Endodermal cell (in vitro differentiated cells): Measurements from ENCODE around the gene ZNF710. TPM values are rescaled to one million over a fixed set of nuclear protein-coding genes. Genes with fewer than 3 reads are reported as not detected.

ENCODE experiments used
- DNase-seq: peaks from one replicate; pipeline ENCODE4 v3.0.0-alpha.2; 2017
- H3K27ac ChIP-seq: 2 replicates; pipeline ENCODE4 v1.5.1; 2013; ENCODE audit warnings: mild to moderate bottlenecking, low read depth, low read length, moderate library complexity
- H3K27me3 ChIP-seq: 2 replicates; pipeline ENCODE4 v1.6.1; 2013; ENCODE audit warnings: mild to moderate bottlenecking, low read length, moderate library complexity; ENCODE audit not compliant: insufficient read depth, control insufficient read depth, poor library complexity, severe bottlenecking
- H3K36me3 ChIP-seq: 2 replicates; pipeline ENCODE4 v1.7.0; 2013; ENCODE audit warnings: mild to moderate bottlenecking, low read length, moderate library complexity; ENCODE audit not compliant: control insufficient read depth, insufficient read depth
- H3K4me1 ChIP-seq: one replicate; pipeline ENCODE4 v1.7.0; 2013; ENCODE audit warnings: low read length; ENCODE audit not compliant: control insufficient read depth, insufficient read depth
- H3K4me3 ChIP-seq: 2 replicates; pipeline ENCODE4 v1.5.1; 2013; ENCODE audit warnings: mild to moderate bottlenecking, low read length, moderate library complexity
- H3K9ac ChIP-seq: 2 replicates; pipeline ENCODE4 v1.6.1; 2013; ENCODE audit warnings: mild to moderate bottlenecking, low read length, moderate library complexity; ENCODE audit not compliant: poor library complexity, severe bottlenecking; ENCODE audit errors: extremely low read depth
- H3K9me3 ChIP-seq: 2 replicates; pipeline ENCODE4 v1.6.1; 2013; ENCODE audit warnings: mild to moderate bottlenecking, low read length, moderate library complexity; ENCODE audit not compliant: control insufficient read depth
- H3K27ac Mint-ChIP-seq: 2 replicates; pipeline ENCODE4 v1.8.0; 2020; ENCODE audit warnings: mixed read lengths
- H3K27me3 Mint-ChIP-seq: 2 replicates; pipeline ENCODE4 v1.8.0; 2021; ENCODE audit warnings: mild to moderate bottlenecking, mixed read lengths; ENCODE audit not compliant: insufficient read depth
- H3K36me3 Mint-ChIP-seq: 2 replicates; pipeline ENCODE4 v1.8.0; 2020; ENCODE audit warnings: low read depth, mixed read lengths
- H3K4me1 Mint-ChIP-seq: 2 replicates; pipeline ENCODE4 v1.8.0; 2020; ENCODE audit warnings: mixed read lengths
- H3K4me3 Mint-ChIP-seq: 2 replicates; pipeline ENCODE4 v1.8.0; 2020; ENCODE audit warnings: mild to moderate bottlenecking, moderate library complexity, mixed read lengths
- H3K9me3 Mint-ChIP-seq: 2 replicates; pipeline ENCODE4 v1.8.0; 2020; ENCODE audit warnings: mild to moderate bottlenecking, mixed read lengths
- CTCF ChIP-seq: fragments of 200-600 bp; sonication (generic); conservative IDR thresholded peaks from 2 replicates; pipeline ENCODE4 v1.5.0; 2021; ENCODE audit warnings: antibody characterized with exemption, mild to moderate bottlenecking
- WGBS, 2 experiments: methylation state at CpG; one replicate each; pipeline versions ENCODE4 v1.1.5 to v1.1.7; 2013; ENCODE audit warnings: missing lambda C conversion rate in 2 of 2, mixed read lengths in 1 of 2; ENCODE audit not compliant: insufficient coverage in 1 of 2, insufficient read length in 1 of 2; 5-methylcytosine and 5-hydroxymethylcytosine counted together
- total RNA-seq, 2 donors: library from RNA; stranded (reverse); fragmentation: NEBNext Ultra II Directional in 1 of 2; extraction: Animal tissue kit (Norgen Biotek cat#: 25700) in 1 of 2; gene quantifications; 2 replicates in 1 of 2; 3 replicates in 1 of 2; pipeline ENCODE4 v1.2.1, GENCODE V29; 2021

Gene ZNF710
- total RNA-seq, 2 donors from 2014 or later = 31.8 to 39.1 TPM

- Mint-ChIP-seq H3K4me3 (no peak overlapping the region), H3K9me3 (peaks cover 20% of the 10 kb centered on the region), H3K36me3 (peaks cover under 1% of the 10 kb centered on the region), H3K27ac (no peak overlapping the region), H3K27me3 (peaks cover 7% of the 10 kb centered on the region), H3K4me1 (peaks cover 5% of the 10 kb centered on the region)
- no peak for DNase-seq
- no peak for TF ChIP-seq CTCF
- Histone ChIP-seq H3K9me3 (peaks cover 8% of the 10 kb centered on the region), H3K4me3 (no peak overlapping the region), H3K9ac (no peak overlapping the region), H3K36me3 (no peaks in the 10 kb centered on the region), H3K27ac (no peak overlapping the region), H3K27me3 (no peaks in the 10 kb centered on the region), H3K4me1 (no peaks in the 10 kb centered on the region)
Observed at GRCh38 chr15:90119367-90119766, 118.2 kb downstream of the ZNF710 start.

GRCh38 chr15:90121086-90121485 lies 120.0 kb downstream of the ZNF710 start:
- 60 to 83% methylated on average over 1 to 6 of the region's 6 CpGs for WGBS, 2 experiments
- no peak for DNase-seq
- no peaks in the 10 kb centered on the region for H3K27me3 ChIP-seq

GRCh38 chr15:90124507-90124906 lies 123.4 kb downstream of the ZNF710 start:
- Mint-ChIP-seq H3K36me3 (no peaks in the 10 kb centered on the region), H3K9me3 (no peaks in the 10 kb centered on the region), H3K4me3 (no peak overlapping the region), H3K4me1 (peaks cover 12% of the 10 kb centered on the region), H3K27ac (no peak overlapping the region), H3K27me3 (peaks cover 9% of the 10 kb centered on the region)
- no peak for DNase-seq
- no peaks in the 10 kb centered on the region for H3K4me1 ChIP-seq
- H3K27ac ChIP-seq = no peak overlapping the region
- no peak for TF ChIP-seq CTCF
- H3K27me3 ChIP-seq = no peaks in the 10 kb centered on the region
- no peak overlapping the region for H3K9ac ChIP-seq
- no peaks in the 10 kb centered on the region for H3K36me3 ChIP-seq
- no peaks in the 10 kb centered on the region for H3K9me3 ChIP-seq
- no peak overlapping the region for H3K4me3 ChIP-seq

More at GRCh38 chr15:90121086-90121485, 120.0 kb downstream of the ZNF710 start:
- Mint-ChIP-seq H3K9me3 (peaks cover 8% of the 10 kb centered on the region), H3K27me3 (peaks cover 6% of the 10 kb centered on the region), H3K4me1 (peaks cover 5% of the 10 kb centered on the region), H3K4me3 (no peak overlapping the region), H3K36me3 (no peaks in the 10 kb centered on the region), H3K27ac (no peak overlapping the region)
- H3K4me1 ChIP-seq = no peaks in the 10 kb centered on the region
- no peak overlapping the region for H3K9ac ChIP-seq
- no peaks in the 10 kb centered on the region for H3K36me3 ChIP-seq
- no peak for TF ChIP-seq CTCF
- H3K9me3 ChIP-seq = no peaks in the 10 kb centered on the region
- H3K4me3 ChIP-seq = no peak overlapping the region
- no peak overlapping the region for H3K27ac ChIP-seq
